ENCODE data around the gene SKA3.

Gene SKA3

DNA sequence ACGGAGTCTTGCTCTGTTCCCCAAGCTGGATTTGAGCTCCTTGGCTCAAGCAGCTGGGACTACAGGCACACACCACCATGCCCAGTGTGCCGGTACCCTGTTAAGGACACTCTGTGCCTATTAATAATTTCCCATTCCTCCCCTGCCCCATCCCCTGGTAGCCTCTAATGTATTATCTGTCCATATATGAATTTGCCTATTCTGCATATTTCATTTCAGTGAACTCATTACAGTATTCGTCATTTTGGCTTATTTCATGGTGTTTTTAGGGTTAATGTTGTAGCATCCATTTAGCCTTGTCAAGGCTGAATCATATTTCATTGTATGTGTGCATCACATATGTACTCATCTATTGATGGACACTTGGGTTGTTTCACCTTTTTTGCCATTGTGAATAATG, 33.6 kb downstream of the SKA3 start:
- Histone ChIP-seq H4K20me1 (ENCODE audit: insufficient read depth, low read length) (no peaks in the 10 kb centered on the region), H3K9me2 (ENCODE audit: low read depth, low read length) (no peaks in the 10 kb centered on the region), H3K79me2 (ENCODE audit: insufficient read depth, low read length) (peaks cover 45% of the 10 kb centered on the region), H3K9me3 (ENCODE audit: low read length) (no peaks in the 10 kb centered on the region), H3K36me3 (ENCODE audit: insufficient read depth, low read length) (peaks cover 58% of the 10 kb centered on the region), H3K4me2 (ENCODE audit: low read length) (0 out of 2 replicates have a peak overlapping the region, but pooled peaks have one; percentile 14), H3F3A (ENCODE audit: insufficient read depth, low read length) (no peaks in the 10 kb centered on the region), H2AFZ (ENCODE audit: low read length) (no peak overlapping the region), H3K9ac (ENCODE audit: low read length) (no peak overlapping the region), H3K27me3 (ENCODE audit: insufficient read depth, low read length) (no peaks in the 10 kb centered on the region), H3K4me1 (ENCODE audit: insufficient read depth, low read length, severe bottlenecking) (peaks cover 31% of the 10 kb centered on the region), H3K27ac (ENCODE audit: low read depth, low read length, poor library complexity, severe bottlenecking) (no peak overlapping the region), H3K4me3 (ENCODE audit: low read depth, low read length, poor library complexity, severe bottlenecking) (no peak overlapping the region)
- TF ChIP-seq EZH2 (IDR thresholded peaks at IDR 0.05; ENCODE audit: borderline replicate concordance, low read length), result no peak
- TF ChIP-seq, protein P1, sequence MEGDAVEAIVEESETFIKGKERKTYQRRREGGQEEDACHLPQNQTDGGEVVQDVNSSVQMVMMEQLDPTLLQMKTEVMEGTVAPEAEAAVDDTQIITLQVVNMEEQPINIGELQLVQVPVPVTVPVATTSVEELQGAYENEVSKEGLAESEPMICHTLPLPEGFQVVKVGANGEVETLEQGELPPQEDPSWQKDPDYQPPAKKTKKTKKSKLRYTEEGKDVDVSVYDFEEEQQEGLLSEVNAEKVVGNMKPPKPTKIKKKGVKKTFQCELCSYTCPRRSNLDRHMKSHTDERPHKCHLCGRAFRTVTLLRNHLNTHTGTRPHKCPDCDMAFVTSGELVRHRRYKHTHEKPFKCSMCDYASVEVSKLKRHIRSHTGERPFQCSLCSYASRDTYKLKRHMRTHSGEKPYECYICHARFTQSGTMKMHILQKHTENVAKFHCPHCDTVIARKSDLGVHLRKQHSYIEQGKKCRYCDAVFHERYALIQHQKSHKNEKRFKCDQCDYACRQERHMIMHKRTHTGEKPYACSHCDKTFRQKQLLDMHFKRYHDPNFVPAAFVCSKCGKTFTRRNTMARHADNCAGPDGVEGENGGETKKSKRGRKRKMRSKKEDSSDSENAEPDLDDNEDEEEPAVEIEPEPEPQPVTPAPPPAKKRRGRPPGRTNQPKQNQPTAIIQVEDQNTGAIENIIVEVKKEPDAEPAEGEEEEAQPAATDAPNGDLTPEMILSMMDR (IDR thresholded peaks at IDR 0.05; ENCODE audit: low read length), result no peak

GRCh38 chr13:21139374-21139773, 37.0 kb downstream of the SKA3 start:
- Histone ChIP-seq H3K4me2 (ENCODE audit: low read length) (peak overlapping the region; percentile 76), H3K4me1 (ENCODE audit: insufficient read depth, low read length, severe bottlenecking) (peaks cover 31% of the 10 kb centered on the region), H2AFZ (ENCODE audit: low read length) (no peak overlapping the region), H3K9me2 (ENCODE audit: low read depth, low read length) (no peaks in the 10 kb centered on the region), H3F3A (ENCODE audit: insufficient read depth, low read length) (no peaks in the 10 kb centered on the region), H4K20me1 (ENCODE audit: insufficient read depth, low read length) (no peaks in the 10 kb centered on the region), H3K79me2 (ENCODE audit: insufficient read depth, low read length) (peaks cover 36% of the 10 kb centered on the region), H3K4me3 (ENCODE audit: low read depth, low read length, poor library complexity, severe bottlenecking) (peak overlapping the region; percentile 92), H3K27ac (ENCODE audit: low read depth, low read length, poor library complexity, severe bottlenecking) (no peak overlapping the region), H3K36me3 (ENCODE audit: insufficient read depth, low read length) (peaks cover 26% of the 10 kb centered on the region), H3K27me3 (ENCODE audit: insufficient read depth, low read length) (no peaks in the 10 kb centered on the region), H3K9ac (ENCODE audit: low read length) (peak overlapping the region; percentile 86), H3K9me3 (ENCODE audit: low read length) (no peaks in the 10 kb centered on the region)
- TF ChIP-seq EZH2 (IDR thresholded peaks at IDR 0.05; ENCODE audit: borderline replicate concordance, low read length), result no peak
- TF ChIP-seq, protein P1 (IDR thresholded peaks at IDR 0.05; ENCODE audit: low read length), result no peak

- Histone ChIP-seq H3F3A (ENCODE audit: insufficient read depth, low read length) (no peaks in the 10 kb centered on the region), H3K36me3 (ENCODE audit: insufficient read depth, low read length) (peaks cover 21% of the 10 kb centered on the region), H3K9ac (ENCODE audit: low read length) (no peak overlapping the region), H4K20me1 (ENCODE audit: insufficient read depth, low read length) (no peaks in the 10 kb centered on the region), H3K4me3 (ENCODE audit: low read depth, low read length, poor library complexity, severe bottlenecking) (no peak overlapping the region), H3K4me2 (ENCODE audit: low read length) (no peak overlapping the region), H3K9me3 (ENCODE audit: low read length) (no peaks in the 10 kb centered on the region), H3K79me2 (ENCODE audit: insufficient read depth, low read length) (peaks cover 31% of the 10 kb centered on the region), H3K9me2 (ENCODE audit: low read depth, low read length) (no peaks in the 10 kb centered on the region), H3K27ac (ENCODE audit: low read depth, low read length, poor library complexity, severe bottlenecking) (no peak overlapping the region), H3K4me1 (ENCODE audit: insufficient read depth, low read length, severe bottlenecking) (peaks cover 30% of the 10 kb centered on the region), H3K27me3 (ENCODE audit: insufficient read depth, low read length) (no peaks in the 10 kb centered on the region), H2AFZ (ENCODE audit: low read length) (no peak overlapping the region)
- no peak for TF ChIP-seq EZH2 (IDR thresholded peaks at IDR 0.05; ENCODE audit: borderline replicate concordance, low read length)
- TF ChIP-seq, protein P1 (IDR thresholded peaks at IDR 0.05; ENCODE audit: low read length), result no peak
Observed at GRCh38 chr13:21138561-21138960, 37.8 kb downstream of the SKA3 start.
